ENCODE results near the gene RABGAP1L.
"Not testable (repeated sequence)": the region's sequence is repeated elsewhere in the genome, so short reads cannot be mapped to it uniquely, and the experiment has no call there.

RABGAP1L gene

DNA sequence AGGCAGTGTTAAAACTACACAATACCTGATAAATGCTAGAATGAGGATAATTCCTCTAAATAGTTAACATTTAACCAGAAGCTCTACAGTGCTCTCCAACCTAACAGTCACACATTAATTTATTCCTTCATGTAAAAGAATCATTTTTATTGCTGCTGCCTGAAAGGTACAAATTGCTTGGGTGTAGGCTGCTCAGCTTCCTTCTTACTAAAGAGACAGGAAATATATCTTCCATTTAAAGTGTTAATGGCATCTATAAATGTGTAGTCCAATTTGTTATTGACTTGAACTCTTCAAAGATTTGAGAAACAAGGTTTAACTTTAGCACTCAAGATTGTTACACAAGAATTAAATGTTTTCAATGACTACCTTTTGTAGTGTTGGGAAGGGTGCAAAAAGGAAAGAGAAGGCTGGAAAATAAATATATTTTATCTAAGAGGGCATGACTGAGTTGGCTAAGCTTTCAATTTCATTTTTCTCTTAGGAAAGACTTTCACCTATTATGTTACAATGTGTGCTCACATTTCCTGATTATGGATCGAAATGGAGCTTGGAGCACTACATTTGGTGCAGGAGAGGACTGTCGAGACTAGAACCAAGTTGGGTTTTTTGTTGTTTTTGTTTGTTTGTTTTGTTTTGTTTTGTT is 734.9 kb downstream of the RABGAP1L start:
- DNase-seq, result no peak

DNA sequence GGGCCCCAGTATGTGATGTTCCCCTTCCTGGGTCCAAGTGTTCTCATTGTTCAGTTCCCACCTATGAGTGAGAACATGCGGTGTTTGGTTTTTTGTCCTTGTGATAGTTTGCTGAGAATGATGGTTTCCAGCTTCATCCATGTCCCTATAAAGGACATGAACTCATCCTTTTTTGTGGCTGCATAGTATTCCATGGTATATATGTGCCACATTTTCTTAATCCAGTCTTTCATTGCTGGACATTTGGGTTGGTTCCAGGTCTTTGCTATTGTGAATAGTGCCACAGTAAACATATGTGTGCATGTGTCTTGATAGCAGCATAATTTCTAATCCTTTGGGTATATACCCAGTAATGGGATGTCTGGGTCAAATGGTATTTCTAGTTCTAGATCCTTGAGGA is 736.3 kb downstream of the RABGAP1L start:
- not testable (repeated sequence) for DNase-seq

DNA sequence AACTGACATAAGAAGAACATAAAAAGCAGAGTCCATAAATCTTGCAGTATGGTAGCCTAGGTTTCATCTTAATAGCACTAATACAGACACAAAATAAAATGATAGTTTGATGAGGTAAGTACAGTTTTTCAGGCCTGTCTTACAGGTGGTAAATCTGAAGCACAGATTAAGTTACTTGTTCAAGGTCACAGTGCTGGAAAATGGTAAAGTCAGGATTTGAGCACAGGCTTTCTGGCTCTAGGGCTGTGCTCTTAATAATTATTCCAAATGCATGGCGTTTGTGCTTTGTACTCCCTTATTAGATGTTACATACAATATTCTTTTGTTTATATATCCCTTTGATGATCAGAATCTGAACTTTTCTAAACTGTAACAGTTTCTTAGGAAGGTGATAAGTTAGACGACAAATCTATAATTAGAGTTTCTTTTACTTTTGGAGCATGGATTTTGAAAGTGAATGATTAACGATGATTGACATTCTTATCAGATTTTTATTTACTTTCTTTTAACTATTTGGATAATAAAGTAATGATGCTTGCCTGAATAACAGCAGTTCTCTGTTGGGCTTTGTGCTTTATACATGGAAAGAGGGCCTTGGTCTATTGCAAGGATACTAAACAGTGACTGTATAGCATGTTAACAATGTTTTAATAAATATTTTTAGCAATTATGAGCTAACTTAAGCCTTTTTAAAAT is 738.9 kb downstream of the RABGAP1L start:
- DNase-seq, result no peak

DNA sequence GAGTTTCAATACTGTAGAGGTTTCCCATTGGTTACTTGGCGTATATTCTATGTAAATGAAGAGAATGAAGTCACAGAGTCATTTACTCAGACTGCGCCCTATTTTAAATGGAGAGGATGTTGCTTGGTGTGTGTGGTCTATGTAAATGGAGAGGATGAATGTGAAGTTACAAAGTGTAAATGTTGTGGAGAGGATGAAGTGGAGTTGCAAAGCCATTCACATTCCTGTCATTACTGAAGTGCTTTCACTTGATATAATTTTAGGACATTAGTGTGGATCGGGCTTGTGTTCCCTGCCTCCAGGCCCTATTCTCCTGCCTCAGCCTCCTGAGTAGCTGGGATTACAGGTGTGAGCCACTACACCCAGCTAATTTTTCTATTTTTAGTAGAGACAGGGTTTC is 741.0 kb downstream of the RABGAP1L start:
- no peak for DNase-seq

DNA sequence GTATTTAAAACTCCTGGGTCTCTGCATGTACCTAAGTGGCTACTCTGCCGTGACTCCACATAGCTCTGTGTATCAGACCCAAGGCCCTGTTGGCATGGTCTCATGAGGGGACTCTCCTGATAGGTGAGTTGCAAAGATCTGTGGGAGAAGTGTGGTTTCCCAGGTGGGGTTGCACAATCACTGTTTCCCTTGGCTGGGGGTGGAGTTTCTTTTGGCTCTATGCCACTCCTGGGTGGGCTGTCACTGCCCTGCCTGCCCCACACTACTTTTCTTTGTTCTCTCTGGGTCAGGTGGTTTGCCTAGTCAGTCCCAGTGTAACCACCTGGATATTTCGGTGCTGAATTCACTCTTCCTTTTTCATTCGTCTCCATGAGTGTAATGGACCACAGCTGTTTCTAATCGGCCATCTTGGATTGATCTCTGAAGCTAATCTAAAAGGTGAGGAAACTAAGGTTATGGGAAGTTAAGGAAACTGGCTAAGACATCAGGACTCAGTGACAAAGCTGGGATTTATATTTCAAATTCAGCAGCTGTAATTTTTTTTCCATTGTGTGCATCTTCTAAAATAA is 743.3 kb downstream of the RABGAP1L start:
- DNase-seq, result no peak

DNA sequence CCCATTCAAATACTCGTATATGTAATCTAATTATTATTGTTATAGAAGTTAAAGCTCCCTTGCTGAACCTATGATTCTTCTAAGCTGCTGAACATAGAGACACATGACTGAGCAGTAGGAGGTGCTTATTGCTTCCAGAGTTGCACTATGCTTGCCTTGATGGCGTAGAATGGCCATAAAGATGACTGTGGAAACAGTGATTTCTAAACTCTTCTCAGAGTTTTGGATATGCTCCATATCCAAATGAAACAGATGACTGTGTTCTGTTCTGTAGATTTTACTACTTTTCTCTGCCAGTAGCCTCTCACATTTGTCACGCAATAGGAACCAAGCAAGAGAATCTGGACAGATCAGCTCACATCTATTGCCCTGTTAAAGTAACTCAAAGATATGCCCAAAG is 752.3 kb downstream of the RABGAP1L start:
- DNase-seq, result no peak

DNA sequence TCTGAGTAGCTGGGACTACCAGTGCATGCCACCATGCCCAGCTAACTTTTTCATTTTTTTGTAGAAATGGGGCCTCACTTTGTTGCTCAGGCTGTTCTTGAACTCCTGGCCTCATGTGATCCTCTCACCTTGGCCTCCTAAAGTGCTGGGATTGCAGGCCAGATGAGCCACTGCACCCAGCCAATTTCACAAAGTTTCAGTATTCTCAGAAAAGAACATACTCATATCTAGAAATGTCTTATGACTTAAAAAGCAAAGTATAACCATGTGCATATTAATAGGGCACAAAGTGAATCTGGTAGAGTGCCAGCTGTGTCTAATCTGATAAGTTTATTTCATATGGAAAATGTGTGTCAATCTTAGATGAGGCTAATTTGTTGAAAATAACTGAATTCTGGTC is 752.9 kb downstream of the RABGAP1L start:
- no peak for DNase-seq

DNA sequence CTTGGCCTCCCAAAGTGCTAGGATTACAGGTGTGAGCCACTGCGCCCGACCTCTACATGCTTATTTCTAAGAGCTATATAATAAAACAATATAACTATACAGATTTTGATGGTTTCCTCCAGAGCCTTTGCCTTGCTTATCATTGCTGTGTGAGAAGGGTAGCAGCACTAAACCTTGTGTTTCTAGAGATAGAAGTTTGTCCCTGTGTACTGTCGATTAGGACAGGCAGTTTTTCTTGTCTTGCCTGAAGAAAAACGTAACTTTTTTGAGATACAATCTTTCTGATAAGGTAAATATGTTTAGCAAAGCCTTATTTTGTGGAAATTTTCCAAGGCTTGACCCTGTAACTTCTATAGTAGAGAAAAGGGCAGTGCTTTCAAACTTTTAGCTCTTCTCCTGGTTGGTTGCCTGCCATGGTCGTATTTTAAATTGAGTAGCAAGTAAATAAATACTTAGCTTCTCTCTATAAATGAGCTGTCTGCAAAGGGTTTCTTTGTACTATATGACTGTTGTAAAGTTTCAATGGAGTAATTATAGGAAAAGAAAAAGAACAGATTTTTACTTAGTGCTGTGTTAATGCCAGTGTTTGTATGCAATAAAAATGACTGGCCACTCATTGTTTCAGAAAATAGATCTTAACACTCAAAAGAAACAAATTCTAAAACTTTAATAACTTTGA is 754.0 kb downstream of the RABGAP1L start:
- DNase-seq, result no peak

DNA sequence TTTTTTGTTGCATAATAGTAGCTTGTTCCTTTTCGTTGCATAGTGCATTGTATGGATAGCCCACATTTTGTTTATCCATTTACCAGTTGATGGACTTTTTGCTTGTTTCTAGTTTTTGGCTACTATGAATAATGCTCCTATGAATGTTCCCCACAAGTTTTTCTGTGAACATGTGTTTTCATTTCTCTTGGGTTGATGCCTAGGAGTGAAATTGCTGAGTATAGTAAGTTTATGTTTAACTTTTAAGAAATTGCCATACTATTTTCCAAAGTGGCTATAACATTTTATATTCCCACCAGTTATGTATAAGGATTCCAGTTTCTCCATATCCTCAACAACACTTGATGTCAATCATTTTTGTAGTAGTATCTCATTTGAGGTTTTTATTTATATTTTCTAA is 755.7 kb downstream of the RABGAP1L start:
- DNase-seq, result no peak

DNA sequence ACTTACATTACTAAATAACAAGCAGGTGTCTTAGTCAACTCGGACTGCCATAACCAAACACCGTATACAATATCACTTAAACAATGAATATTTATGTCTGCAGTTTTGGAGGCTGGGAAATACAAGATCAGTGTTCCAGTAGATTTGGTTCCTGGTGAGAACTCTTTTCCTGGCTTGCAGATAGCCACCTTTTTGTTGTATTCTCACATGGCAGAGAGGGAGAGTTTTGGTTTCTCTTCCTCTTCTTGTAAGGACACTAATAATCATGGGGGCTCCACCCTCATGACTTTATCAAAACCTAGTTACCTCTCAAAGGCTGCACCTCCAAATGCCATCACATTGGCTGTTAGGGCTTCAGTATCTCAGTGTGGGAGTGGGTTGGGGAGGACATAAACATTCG is 757.5 kb downstream of the RABGAP1L start:
- DNase-seq, result no peak

DNA sequence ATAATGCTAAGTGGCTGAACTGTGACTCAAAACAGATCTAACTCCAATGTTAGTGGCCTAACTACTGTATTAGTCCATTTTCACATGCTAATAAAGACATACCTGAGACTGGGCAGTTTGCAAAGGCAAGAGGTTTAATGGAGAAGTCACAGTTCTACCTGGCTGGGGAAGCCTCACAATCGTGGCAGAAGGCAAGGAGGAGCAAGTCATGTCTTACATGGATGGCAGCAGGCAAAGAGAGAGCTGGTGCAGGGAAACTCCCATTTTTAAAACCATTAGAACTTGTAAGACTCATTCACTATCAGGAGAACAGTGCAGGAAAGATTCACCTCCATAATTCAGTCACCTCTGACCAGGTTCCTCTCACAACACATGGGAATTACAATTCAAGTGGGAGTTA is 760.8 kb downstream of the RABGAP1L start:
- no peak for DNase-seq

DNA sequence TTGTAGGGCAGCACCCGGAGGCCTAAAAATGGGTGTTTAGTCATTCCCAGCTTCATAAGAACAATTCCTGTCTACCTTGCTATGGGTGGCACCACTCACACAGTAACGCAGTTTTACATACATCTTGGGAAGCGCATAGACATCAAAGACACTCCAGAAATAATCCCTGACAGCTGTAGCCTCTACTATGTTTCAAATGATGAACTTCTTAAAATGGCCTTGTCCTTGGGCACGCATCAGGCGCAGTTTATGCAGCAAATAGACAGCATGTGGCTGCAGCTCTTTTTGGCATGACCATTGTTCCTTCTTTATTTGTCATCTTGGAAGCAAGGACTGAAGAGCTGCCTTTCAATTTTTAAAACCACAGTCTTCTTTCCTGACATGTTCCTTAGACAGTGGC is 762.8 kb downstream of the RABGAP1L start:
- no peak for DNase-seq

DNA sequence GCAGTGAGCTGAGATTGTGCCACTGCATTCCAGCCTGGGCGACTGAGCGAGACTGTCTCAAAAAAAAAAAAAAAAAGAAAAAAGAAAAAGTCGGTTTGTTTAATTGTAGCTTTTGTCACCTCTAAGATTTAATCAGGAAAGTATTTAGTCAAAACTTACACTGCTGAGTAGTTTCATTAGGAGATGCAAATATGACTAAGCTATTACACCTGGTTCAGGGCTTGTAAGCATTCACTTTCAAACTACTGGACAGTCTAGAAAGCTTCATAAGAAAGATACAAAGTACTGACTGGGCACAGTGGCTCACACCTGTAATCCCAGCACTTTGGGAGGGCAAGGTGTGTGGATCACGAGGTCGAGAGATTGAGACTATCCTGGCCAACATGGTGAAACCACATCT is 764.5 kb downstream of the RABGAP1L start:
- no peak for DNase-seq

DNA sequence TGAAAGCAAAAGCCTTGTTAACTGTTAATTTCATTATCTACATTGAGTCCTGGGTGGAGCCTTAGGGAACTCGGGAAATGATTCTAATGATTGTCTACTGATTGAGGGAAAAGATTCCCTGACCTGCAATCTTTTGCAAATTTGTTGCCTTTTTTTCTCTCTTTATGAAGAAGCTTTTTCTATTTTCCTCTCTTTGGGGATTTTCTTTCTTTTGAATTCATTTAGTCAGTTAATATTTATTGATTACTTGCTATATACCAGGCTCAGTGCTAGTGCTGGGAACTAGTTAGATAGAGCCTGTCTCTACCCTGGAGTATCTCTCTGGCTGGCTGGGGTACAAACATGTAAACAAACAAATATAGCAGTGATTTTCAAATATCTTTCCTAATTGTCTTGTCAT is 769.2 kb downstream of the RABGAP1L start:
- DNase-seq, result no peak

DNA sequence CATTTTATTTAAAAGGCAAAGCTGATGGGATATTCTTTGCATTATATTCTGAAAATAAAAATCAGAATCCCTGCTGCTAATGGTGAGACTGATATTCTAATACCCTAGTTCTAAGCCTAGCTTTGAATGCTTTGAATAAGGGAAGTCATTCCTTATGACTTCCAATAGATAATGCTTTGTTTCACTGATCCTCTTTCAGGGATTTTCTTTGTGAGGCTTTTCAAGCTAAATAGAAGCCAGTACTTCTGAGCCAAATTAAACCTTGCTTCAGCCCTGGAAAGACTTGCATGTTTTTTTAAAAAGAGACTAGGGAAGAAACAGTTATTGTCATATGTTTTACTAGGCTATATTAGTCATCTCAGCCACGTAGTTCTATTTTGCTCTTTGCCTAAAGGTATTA is 771.9 kb downstream of the RABGAP1L start:
- DNase-seq, result no peak

DNA sequence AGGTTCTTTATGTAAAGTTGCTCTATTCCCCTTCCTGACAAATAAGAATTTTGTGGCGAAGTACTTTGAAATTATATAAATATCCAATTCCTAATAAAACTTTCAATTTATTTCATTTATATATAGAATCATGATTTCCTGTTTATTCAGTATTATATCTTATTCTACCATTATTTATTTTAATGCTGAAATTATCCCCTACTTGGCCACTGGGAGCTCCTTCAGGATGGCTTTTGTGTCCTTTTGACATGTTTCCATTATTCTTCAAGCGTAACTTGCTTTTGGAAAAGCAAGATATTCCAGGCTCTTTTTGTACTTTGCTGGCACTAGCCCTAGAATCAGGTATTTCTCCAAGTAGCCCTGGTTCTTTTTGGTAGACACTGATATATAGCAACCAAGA is 773.3 kb downstream of the RABGAP1L start:
- DNase-seq, result no peak

DNA sequence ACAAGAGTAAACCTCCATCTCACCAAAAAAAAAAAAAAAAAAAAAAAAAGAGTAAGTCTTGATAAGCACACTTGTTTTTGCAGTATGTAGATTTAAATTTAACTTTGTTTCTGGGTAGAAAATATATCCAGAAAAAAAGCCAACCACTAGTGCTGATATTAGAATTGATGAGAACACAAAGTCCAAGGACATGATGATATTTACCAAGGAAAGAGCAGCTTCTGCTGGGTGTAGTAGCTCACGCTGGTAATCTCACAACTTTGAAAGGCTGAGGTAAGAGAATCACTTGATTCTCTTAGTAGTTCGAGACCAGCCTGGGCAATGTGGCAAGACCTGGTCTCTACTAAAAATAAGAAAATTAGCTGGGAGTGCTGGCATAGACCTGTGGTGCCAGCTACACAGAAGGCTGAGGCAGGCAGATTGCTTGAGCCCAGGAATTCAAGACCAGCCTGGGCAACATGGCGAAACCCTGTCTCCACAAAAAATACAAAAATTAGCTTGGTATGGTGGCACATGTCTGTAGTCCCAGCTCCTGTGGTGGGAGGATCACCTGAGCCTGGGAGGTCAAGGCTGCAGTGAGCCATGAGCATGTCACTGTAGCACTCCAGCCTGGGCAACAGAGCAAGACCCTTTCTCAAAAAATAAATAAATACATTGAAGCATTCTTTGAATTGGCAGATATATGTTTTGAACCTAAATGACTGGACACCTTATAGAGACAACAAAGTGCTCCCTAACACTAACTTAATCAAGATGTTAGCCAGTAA is 776.8 kb downstream of the RABGAP1L start:
- no peak for DNase-seq

DNA sequence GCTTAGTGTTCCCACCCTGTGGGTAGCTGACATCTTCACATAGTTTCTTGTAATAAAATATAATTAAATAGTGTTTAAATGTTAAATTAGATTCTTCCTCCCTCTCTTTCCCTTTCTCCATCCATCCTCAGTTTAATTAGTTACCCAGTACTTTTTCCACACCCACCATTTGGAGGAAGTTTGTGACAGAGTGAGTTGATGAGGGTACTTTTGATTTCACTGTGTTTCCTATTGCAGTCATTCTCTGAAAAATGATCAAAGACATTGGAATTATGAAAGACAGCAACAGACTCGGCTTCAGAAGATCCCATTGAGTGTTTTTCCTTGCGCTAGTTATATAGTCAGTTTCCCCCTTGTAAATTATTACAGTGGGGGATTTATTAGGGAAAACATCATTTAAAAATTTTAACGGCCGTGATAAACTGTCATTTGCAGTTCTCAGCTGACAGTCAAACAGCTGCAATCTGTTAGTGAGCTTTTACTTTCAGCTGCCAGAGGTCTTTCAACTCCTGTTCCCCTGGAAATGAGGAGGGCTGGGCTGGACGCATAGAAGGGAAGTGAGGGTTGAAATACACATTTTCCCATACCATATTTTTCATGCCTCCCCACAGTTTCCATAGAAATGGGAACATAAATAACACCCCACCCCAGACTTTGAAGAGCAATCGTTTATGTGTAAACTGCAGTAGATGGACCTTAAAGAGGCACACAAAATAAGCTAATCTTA is 779.1 kb downstream of the RABGAP1L start:
- no peak for DNase-seq

DNA sequence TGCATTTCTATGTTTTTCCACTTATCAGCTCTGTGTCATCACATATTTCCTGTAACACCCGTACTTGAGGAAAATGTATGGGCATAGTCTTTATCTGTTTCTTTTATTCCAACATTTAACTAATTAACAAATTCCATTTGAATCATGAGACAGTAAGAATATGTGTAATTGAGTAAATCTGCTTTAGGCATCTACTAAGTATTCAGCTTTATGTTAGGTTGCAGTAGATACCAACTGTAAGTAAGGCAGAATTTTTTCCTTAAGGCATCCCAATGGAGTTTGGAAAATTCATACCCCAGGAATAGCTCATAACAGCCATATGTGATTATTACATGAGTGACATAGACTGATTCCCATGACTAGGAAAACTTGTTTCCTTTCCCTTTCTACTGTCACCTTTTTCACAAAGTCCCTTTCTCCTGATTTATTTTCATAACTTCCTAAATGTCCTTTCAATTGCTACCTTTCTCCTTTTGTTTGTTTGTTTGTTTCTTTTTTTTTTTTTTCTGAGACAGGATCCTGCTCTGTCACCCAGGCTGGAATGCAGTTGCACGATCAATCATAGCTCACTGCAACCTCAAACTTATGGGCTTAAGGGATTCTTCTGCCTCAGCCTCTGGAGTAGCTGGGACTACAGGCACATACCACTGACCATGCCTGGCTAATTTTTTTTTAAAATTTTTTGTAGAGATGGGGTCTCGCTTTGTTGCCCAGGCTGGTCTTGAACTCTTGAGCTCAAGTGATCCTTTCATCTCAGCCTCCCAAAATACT is 780.6 kb downstream of the RABGAP1L start:
- no peak for DNase-seq

DNA sequence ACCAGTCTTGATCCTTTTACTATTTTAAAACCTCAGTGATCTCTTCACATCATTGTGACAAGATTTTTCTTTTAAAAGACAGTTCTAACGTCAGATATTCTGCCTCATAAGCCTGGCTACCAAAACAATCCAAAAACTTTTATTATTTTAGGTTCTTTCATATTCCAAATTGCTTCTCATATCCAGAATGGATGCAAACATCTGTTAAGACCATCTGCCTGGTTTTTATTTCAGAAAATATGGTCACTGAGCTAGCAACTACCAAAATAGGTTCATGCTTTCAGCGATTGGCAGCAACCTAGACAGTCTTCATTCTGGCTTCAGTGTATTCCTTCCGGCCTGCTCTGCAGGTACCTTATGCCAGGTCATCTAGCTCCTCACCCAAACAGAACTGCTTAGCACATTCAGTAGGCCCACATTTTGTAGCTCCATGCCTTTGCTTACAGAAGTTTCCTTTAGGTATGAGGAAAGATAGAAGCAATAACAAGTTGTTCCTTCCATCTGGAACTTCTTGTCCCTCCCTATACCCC is 781.4 kb downstream of the RABGAP1L start:
- DNase-seq, result no peak

All from fibroblast of skin of abdomen (primary cell).